Neutrophil (primary cell): Measurements from ENCODE around the gene CD200.

Experiments used
- H3K27ac ChIP-seq: fragments of 200-600 bp; sonication (generic); 2 replicates; pipeline ENCODE4 v1.5.1; 2016; ENCODE audit warnings: mild to moderate bottlenecking, moderate library complexity
- H3K27me3 ChIP-seq: fragments of 200-600 bp; sonication (generic); 2 replicates; pipeline ENCODE4 v1.6.0; 2016; ENCODE audit warnings: mild to moderate bottlenecking
- H3K36me3 ChIP-seq: fragments of 200-600 bp; sonication (generic); 2 replicates; pipeline ENCODE4 v1.5.1; 2017
- H3K4me1 ChIP-seq, 2 experiments: fragments of 200-600 bp in 1 of 2; sonication (generic) in 1 of 2; 1 replicate in 1 of 2; 2 replicates in 1 of 2; pipeline versions ENCODE4 v1.5.1 to v1.6.1; 2013 to 2016; ENCODE audit warnings: low read depth in 1 of 2, low read length in 1 of 2, mild to moderate bottlenecking in 1 of 2, moderate library complexity in 1 of 2; ENCODE audit not compliant: control insufficient read depth in 1 of 2, insufficient read depth in 1 of 2
- H3K4me3 ChIP-seq, 2 experiments: fragments of 200-600 bp in 1 of 2; sonication (generic) in 1 of 2; 1 replicate in 1 of 2; 2 replicates in 1 of 2; pipeline ENCODE4 v1.5.1; 2013 to 2016; ENCODE audit warnings: low read depth in 1 of 2, low read length in 1 of 2, mild to moderate bottlenecking in 1 of 2, moderate library complexity in 1 of 2
- H3K9me3 ChIP-seq: fragments of 200-600 bp; sonication (generic); 2 replicates; pipeline ENCODE4 v1.5.1; 2016
- CTCF ChIP-seq: fragments of 200-600 bp; sonication (generic); IDR thresholded peaks from 2 replicates; pipeline ENCODE4 v1.5.1; 2016; ENCODE audit warnings: antibody characterized with exemption

The CD200 gene

GRCh38 chr3:112307557-112307956 lies 25.4 kb upstream of the CD200 start:
- Histone ChIP-seq H3K4me1 (peaks cover 9 to 16% of the 10 kb centered on the region in 2 experiments), H3K9me3 (no peaks in the 10 kb centered on the region), H3K4me3 (no peak overlapping the region), H3K27ac (no peak overlapping the region), H3K36me3 (no peaks in the 10 kb centered on the region), H3K27me3 (no peaks in the 10 kb centered on the region)
- TF ChIP-seq CTCF, result no peak

- Histone ChIP-seq H3K4me3 (no peak overlapping the region), H3K36me3 (no peaks in the 10 kb centered on the region), H3K27ac (no peak overlapping the region), H3K9me3 (no peaks in the 10 kb centered on the region), H3K27me3 (no peaks in the 10 kb centered on the region), H3K4me1 (peaks cover 8 to 10% of the 10 kb centered on the region in 2 experiments)
- TF ChIP-seq CTCF, result no peak
Observed at GRCh38 chr3:112308151-112308911, 24.6 kb upstream of the CD200 start.

GRCh38 chr3:112314649-112315048 lies 18.3 kb upstream of the CD200 start:
- Histone ChIP-seq H3K4me3 (no peak overlapping the region), H3K27ac (no peak overlapping the region), H3K9me3 (no peaks in the 10 kb centered on the region), H3K36me3 (no peaks in the 10 kb centered on the region), H3K27me3 (no peaks in the 10 kb centered on the region), H3K4me1 (no peaks in the 10 kb centered on the region)
- no peak for TF ChIP-seq CTCF

GRCh38 chr3:112315791-112316190 lies 17.2 kb upstream of the CD200 start:
- Histone ChIP-seq H3K36me3 (no peaks in the 10 kb centered on the region), H3K4me1 (peaks cover 3 to 6% of the 10 kb centered on the region in 2 experiments)

GRCh38 chr3:112319516-112320276 lies 13.3 kb upstream of the CD200 start:
- Histone ChIP-seq H3K36me3 (no peaks in the 10 kb centered on the region), H3K9me3 (no peaks in the 10 kb centered on the region), H3K4me1 (peaks cover 6 to 9% of the 10 kb centered on the region in 2 experiments), H3K27ac (no peak overlapping the region), H3K27me3 (no peaks in the 10 kb centered on the region), H3K4me3 (no peak overlapping the region)
- TF ChIP-seq CTCF, result no peak

More at GRCh38 chr3:112315791-112316190, 17.2 kb upstream of the CD200 start:
- Histone ChIP-seq H3K27me3 (no peaks in the 10 kb centered on the region), H3K4me3 (no peak overlapping the region), H3K27ac (no peak overlapping the region), H3K9me3 (no peaks in the 10 kb centered on the region)
- TF ChIP-seq CTCF, result no peak
